Esophagus (tissue), 2 donors: Measurements from ENCODE around the gene RNF224. TPM values are rescaled to one million over a fixed set of nuclear protein-coding genes. Genes with fewer than 3 reads are reported as not detected.
"Not testable (repeated sequence)": the region's sequence is repeated elsewhere in the genome, so short reads cannot be mapped to it uniquely, and the experiment has no call there.

ENCODE experiments used
- H3K27ac ChIP-seq, 2 donors: one replicate each; pipeline ENCODE4 v1.5.1; 2013; ENCODE audit warnings: low read depth in 2 of 2, mild to moderate bottlenecking in 2 of 2, inconsistent platforms in 1 of 2, low read length in 1 of 2, moderate library complexity in 1 of 2
- H3K27me3 ChIP-seq, 2 donors: one replicate each; pipeline ENCODE4 v1.6.1; 2013; ENCODE audit warnings: low read length in 2 of 2, control low read depth in 1 of 2, mild to moderate bottlenecking in 1 of 2; ENCODE audit not compliant: insufficient read depth in 2 of 2, control insufficient read depth in 1 of 2
- H3K36me3 ChIP-seq, 2 donors: one replicate each; pipeline ENCODE4 v1.6.1; 2013; ENCODE audit warnings: low read length in 1 of 2; ENCODE audit not compliant: control insufficient read depth in 2 of 2, insufficient read depth in 2 of 2
- H3K4me1 ChIP-seq, 2 donors: one replicate each; pipeline ENCODE4 v1.6.1; 2013; ENCODE audit warnings: low read length in 1 of 2; ENCODE audit not compliant: control insufficient read depth in 2 of 2, insufficient read depth in 2 of 2
- H3K4me3 ChIP-seq, 2 donors: one replicate each; pipeline ENCODE4 v1.5.1; 2013; ENCODE audit warnings: low read length in 2 of 2, mild to moderate bottlenecking in 2 of 2, low read depth in 1 of 2, moderate library complexity in 1 of 2
- H3K9me3 ChIP-seq, 2 donors: one replicate each; pipeline ENCODE4 v1.6.1; 2013; ENCODE audit warnings: mild to moderate bottlenecking in 2 of 2, low read depth in 1 of 2, low read length in 1 of 2, moderate library complexity in 1 of 2; ENCODE audit not compliant: control insufficient read depth in 2 of 2, insufficient read depth in 1 of 2
- WGBS, 2 donors: extraction: QIAGEN DNeasy Blood & Tissue Kit; methylation state at CpG; one replicate each; pipeline ENCODE4 v1.1.7; 2013; 5-methylcytosine and 5-hydroxymethylcytosine counted together
- polyA plus RNA-seq, 2 donors: library from polyadenylated mRNA; stranded (reverse); fragments of 200-250 nt; gene quantifications; one replicate each; pipeline ENCODE4 v1.2.3, GENCODE V29; 2013
- donor health status: healthy with polysubstance abuse.
- donor health status: Bipolar disorder and iron deficiency.

Gene RNF224
- polyA plus RNA-seq, 2 donors = 3.7 to 5.5 TPM

- Histone ChIP-seq H3K27me3 (no peaks in the 10 kb centered on the region), H3K4me1 (peaks cover 7 to 17% of the 10 kb centered on the region in 2 donors), H3K4me3 (no peak overlapping the region), H3K36me3 (no peaks in the 10 kb centered on the region), H3K27ac (no peak overlapping the region), H3K9me3 (no peaks in the 10 kb centered on the region)
- WGBS, 2 donors = 10 to 14% methylated on average over 28 to 31 of the region's 31 CpGs
These were observed 9.1 kb downstream of the RNF224 start for GRCh38 chr9:137236238-137236935.

- Histone ChIP-seq H3K27ac (no peak overlapping the region), H3K9me3 (no peaks in the 10 kb centered on the region), H3K4me3 (no peak overlapping the region), H3K27me3 (no peaks in the 10 kb centered on the region), H3K36me3 (no peaks in the 10 kb centered on the region), H3K4me1 (peaks cover 7 to 17% of the 10 kb centered on the region in 2 donors)
- WGBS, 2 donors = 46 to 48% methylated on average over 11 of the region's 11 CpGs
These were observed 9.7 kb downstream of the RNF224 start for GRCh38 chr9:137236936-137237421.

- H3K27ac ChIP-seq = peak overlapping the region in 1 of 2 donors; percentile 2
- H3K36me3 ChIP-seq = peaks cover 0 to 8% of the 10 kb centered on the region in 2 donors
- WGBS, 2 donors = 55 to 72% methylated on average over 12 to 13 of the region's 13 CpGs
- no peaks in the 10 kb centered on the region for H3K27me3 ChIP-seq
- no peaks in the 10 kb centered on the region for H3K9me3 ChIP-seq
- H3K4me3 ChIP-seq = no peak overlapping the region
- H3K4me1 ChIP-seq = peaks cover 7 to 24% of the 10 kb centered on the region in 2 donors
These were observed 10.7 kb downstream of the RNF224 start for GRCh38 chr9:137237759-137238726.

- peak overlapping the region in 1 of 2 donors; percentile 85 for H3K4me3 ChIP-seq
- not testable (repeated sequence) for H3K27me3 ChIP-seq, H3K9me3 ChIP-seq
- peak overlapping the region; percentile 28 to 91 for H3K27ac ChIP-seq
- H3K4me1 ChIP-seq = peaks cover 7 to 40% of the 10 kb centered on the region in 2 donors
- WGBS, 2 donors = 52 to 56% methylated on average over 27 of the region's 27 CpGs
- peaks cover 0 to 18% of the 10 kb centered on the region in 2 donors for H3K36me3 ChIP-seq
These were observed 12.4 kb downstream of the RNF224 start for GRCh38 chr9:137239541-137240200.

- H3K4me1 ChIP-seq = peaks cover 7 to 45% of the 10 kb centered on the region in 2 donors
- H3K36me3 ChIP-seq = peaks cover 0 to 18% of the 10 kb centered on the region in 2 donors
These were observed 13.1 kb downstream of the RNF224 start for GRCh38 chr9:137240318-137240840.

GRCh38 chr9:137240841-137241489 is 13.7 kb downstream of the RNF224 start, which contains the start of gene TUBB4B:
TUBB4B (plus strand) TSS chr9:137241287; CDS start chr9:137241361, 74 bp downstream.
- no peaks in the 10 kb centered on the region for H3K27me3 ChIP-seq
- H3K36me3 ChIP-seq = peaks cover 0 to 18% of the 10 kb centered on the region in 2 donors
- WGBS, 2 donors = 0 to 1% methylated on average over 57 to 67 of the region's 67 CpGs
- H3K4me3 ChIP-seq = peak within 1 kb of the TSS; percentile 76 to 85
- H3K4me1 ChIP-seq = peaks cover 6 to 45% of the 10 kb centered on the region in 2 donors
- peak within 1 kb of the TSS; percentile 98 to 100 for H3K27ac ChIP-seq
- H3K9me3 ChIP-seq = no peaks in the 10 kb centered on the region

More at GRCh38 chr9:137240318-137240840, 13.1 kb downstream of the RNF224 start:
- no peaks in the 10 kb centered on the region for H3K27me3 ChIP-seq
- WGBS, 2 donors = 0 to 1% methylated on average over 38 to 58 of the region's 58 CpGs
- H3K27ac ChIP-seq = peak overlapping the region; percentile 91 to 94
- no peaks in the 10 kb centered on the region for H3K9me3 ChIP-seq
- H3K4me3 ChIP-seq = peak overlapping the region; percentile 67 to 85

GRCh38 chr9:137241490-137242268 is 14.4 kb downstream of the RNF224 start:
- Histone ChIP-seq H3K27me3 (no peaks in the 10 kb centered on the region), H3K4me3 (peak overlapping the region; percentile 76 to 85), H3K9me3 (no peaks in the 10 kb centered on the region), H3K27ac (peak overlapping the region; percentile 98 to 100), H3K36me3 (peaks cover 0 to 18% of the 10 kb centered on the region in 2 donors), H3K4me1 (peaks cover 3 to 39% of the 10 kb centered on the region in 2 donors)
- 1 to 2% methylated on average over 45 to 83 of the region's 83 CpGs for WGBS, 2 donors
